GM21367 (cell line): ENCODE data around the gene FRMD1.

Source experiments
- ATAC-seq: cut with Tn5 transposase; IDR thresholded peaks from one replicate; pipeline ENCODE4 v1.9.1; 2021; ENCODE audit not compliant: unreplicated experiment

FRMD1 gene

DNA sequence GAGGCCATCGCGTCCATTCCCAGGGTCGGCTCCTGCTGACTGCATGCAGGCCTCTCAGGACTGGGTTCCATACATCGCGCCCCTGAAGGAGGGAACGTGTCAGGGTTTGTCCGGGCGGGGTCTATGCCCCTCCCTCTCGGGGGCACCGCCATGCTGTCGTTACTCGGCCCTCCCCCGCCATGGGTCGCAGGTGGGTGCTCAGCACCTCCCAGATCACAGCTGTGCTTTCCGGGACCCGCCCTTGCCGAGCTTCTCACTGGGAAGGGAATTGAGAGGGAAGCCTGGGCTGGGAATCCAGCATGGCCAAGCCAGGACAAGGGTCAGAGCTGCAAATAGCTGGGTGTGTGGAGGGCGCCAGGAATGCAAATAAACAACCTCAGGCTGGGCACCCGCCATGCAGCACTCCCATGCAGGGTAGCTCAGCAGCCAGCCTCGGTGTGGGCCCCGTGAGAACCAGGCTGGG, at the start of gene FRMD1:
FRMD1 (minus strand) TSS at position 270 of the 463 bp plus-strand sequence; CDS start at position 152, 118 bp downstream.
- ATAC-seq = no peak

GRCh38 chr6:168128006-168128630, 49.1 kb upstream of the FRMD1 start:
- ATAC-seq = no peak

- no peak for ATAC-seq
Observed at GRCh38 chr6:168127384-168127868, 48.4 kb upstream of the FRMD1 start.

GRCh38 chr6:168126566-168127383, 47.8 kb upstream of the FRMD1 start:
- ATAC-seq = no peak

DNA sequence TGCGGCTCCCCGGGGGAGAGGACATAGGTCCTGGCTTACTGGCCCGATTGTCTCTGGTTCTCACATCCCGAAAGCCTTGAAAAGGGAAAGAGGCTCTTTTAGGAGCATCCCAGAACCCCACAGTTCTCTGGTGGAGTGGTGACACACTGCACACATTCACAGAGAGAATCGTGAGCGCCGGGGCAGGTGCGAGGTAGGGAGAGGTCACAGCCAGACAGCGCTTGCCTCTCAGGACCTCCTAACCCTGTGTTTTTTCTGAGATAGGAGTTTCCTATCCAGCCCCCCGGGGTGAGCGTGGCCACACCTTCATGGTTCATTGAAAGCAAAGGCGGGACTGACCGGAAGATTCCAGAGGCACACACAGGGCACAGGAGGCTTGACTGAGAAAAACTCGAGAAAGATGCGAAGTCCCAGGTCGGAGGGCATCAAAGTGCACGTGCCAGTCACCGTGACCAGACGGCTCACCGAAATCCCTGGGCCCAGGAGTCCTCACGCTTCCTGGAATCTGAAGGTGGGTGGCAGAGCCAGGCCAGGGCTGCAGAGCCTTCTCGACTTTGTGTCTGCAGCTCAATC, 46.5 kb upstream of the FRMD1 start:
- ATAC-seq = no peak

DNA sequence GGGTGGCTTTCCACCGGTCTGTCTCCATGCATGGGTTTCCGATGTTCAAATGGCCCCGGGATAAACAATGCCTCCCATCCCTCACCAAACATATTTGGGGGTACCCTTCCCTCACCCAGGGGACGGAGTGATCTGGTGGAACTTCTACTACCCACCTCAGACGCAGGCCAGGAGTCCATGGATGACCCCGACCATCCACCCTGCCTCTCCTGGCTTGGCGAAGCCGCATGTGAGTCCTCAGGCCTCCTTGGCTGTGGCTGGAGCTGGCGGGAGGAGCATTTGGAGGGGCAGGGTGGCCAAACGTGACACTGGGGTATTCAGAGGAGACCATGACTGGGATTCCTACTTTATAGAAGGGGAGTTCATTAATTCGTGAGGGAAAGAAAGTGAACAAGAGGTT, 45.9 kb upstream of the FRMD1 start:
- no peak for ATAC-seq

DNA sequence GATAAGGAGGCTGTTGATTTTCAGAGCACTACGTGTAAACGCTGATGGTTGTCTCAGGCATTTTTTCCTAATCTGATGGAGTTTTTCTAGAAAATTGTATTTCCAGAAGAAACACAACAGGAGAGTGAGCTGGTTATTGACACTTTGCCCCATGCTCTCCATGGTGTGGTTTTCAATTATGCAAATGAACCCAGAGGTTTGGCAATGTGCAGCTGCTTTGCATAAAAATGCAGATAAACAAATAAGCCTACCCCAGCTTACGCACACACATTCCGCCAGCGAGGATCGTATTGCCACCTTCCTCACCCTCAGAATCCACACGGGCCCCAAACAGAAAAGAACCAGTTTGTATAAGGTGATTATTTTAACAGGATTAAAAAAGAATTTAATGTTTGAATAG, 45.1 kb upstream of the FRMD1 start:
- no peak for ATAC-seq

DNA sequence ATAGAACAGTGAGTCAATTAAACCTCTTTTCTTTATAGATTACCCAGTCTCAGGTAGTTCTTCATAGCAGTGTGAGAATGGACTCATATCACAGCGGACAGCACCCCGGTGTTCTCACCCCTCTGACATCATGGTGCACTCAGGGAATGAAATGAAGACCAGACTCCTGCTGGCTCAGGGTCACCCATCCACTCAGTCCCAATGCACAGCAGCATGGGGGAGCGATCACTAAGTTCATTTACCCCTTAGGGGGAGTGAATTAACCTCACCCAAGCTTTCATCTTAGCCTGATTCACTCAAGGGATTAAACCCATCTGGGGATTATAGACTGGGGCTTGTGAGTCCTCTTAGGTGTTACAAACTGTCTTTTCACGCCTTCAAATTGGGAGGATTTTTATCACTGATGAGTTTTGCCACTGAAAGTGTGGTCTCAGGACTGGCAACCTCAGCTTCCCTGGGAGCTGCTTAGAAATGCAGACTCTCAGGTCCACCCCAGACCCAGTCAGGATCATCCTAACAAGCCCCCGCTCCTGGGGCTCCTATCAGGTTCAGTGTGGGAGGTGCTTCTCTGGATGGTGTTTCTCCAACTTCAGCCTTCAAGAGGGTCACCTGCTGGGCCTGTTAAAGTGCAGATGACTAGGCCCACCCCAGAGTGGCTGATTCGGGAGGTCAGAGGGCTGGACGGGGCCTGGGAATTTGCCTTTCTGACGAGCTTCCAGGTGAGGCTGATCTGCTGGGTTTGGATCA, 44.3 kb upstream of the FRMD1 start:
- no peak for ATAC-seq

GRCh38 chr6:168122521-168122920, 43.5 kb upstream of the FRMD1 start:
- ATAC-seq = no peak

- no peak for ATAC-seq
Observed at GRCh38 chr6:168122011-168122410, 43.0 kb upstream of the FRMD1 start.

GRCh38 chr6:168121303-168121665, 42.3 kb upstream of the FRMD1 start:
- ATAC-seq = no peak

DNA sequence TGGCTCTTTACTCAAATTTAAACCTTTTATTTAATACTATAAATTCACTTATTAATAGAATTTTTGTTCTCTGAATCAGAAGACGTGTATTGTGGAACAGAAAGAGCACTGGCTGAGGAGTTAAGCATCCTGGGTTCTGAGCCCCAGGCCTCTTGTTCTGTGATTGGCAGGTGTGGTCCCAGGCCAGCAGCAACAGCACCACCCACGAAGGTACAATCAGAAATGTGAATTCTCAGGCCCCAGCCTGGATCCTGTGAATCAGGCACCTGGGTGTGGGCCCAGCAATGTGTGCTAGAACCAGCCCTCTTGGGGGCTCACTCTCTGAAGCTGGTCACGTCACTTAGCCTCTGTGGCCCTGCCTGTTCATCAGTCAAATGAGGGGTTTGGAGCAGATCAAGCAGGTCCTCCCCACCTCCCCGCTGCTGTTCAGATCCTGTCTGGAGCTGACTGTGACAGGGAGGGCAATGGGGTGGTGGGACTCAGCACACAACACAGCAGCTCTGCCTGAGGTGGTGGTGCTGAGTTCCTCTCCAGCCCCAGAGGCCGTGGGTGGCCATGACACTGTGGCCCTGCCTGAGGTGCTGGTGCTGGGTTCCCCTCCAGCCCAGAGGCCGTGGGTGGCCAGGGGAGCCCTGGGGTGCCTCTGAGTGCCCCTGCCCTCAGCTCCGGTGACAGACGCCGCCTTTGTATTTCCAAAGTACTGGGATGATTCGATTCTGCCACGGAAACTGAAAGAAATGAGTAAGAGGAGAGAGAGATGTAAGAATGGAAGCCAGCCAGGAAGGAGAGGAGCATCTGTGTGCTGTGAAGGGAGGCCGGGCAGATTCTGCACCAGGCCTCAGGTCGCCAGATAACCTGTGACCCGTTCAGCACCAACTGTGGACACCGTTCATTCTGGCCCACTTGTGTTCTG, 41.6 kb upstream of the FRMD1 start:
- ATAC-seq = no peak

GRCh38 chr6:168119539-168119938, 40.5 kb upstream of the FRMD1 start:
- no peak for ATAC-seq

GRCh38 chr6:168118935-168119334, 39.9 kb upstream of the FRMD1 start:
- ATAC-seq = no peak

DNA sequence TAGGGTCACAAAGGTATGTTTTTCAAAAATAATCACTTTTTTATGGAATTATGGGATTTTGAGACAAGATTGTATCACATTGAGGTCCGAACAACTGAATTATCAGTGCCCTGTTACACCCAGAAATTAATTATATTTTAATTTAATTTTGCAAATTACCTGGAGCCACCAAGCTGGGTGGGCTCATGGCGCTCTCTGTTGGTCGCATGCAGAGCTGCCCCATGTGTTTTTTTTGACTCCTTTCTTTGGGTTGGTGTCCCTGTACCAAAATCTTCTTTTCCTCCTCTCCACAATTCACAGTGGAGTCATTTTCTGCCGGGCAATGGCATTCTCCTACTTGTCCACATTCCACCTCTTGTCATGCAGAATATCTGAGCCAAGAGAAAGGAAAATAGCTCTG, 38.9 kb upstream of the FRMD1 start:
- no peak for ATAC-seq

DNA sequence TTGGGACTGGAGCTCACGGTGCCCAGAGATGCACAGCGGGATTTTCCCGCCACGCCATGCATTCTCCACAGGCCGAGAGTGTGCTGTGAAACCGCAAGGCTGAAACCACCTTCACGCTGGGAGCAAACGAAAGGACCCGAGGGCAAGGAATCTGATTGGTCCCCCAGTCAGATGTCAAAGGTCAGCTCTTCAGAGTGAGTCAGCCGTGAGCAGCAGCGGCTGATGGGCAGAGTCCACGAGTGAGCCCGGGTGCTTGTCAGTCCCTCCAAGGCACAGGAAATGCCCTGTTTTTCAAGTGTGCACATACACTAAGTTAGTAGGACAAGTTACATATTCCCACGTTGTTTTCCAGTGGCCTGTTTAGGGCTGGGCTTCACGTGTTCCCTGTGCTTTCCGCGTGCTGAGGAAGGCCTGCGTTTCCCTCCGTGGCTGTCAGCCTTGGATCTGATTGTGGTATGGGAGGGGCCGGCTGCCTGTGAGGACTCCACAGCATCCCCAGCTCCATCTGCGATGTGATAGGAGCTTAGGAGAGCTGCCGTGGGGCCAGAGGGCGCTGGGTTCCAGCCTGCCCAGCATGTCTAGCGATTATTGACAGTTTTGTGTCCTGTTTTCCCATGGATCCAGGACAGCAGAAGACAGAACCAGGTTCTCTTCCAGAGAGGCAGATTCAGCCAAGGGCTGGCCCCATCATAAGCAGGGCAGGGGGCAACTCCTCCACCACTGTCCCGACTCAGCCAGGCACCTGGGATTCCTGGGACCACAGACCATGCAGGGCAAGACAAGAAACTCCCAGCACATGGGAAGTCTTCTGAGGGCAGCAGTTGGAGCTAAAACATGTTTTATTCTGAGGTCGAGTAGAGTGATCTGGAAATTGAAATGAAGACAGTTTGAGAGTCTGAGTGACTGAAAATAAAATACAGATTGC, 38.2 kb upstream of the FRMD1 start:
- no peak for ATAC-seq

- no peak for ATAC-seq
Observed at GRCh38 chr6:168116438-168116974, 37.5 kb upstream of the FRMD1 start.

GRCh38 chr6:168115748-168116437, 36.9 kb upstream of the FRMD1 start:
- ATAC-seq = no peak
